GM19351 (cell line): ENCODE data around the gene VPS39.

ENCODE experiments used
- ATAC-seq: cut with Tn5 transposase; IDR thresholded peaks from one replicate; pipeline ENCODE4 v1.9.1; 2021; ENCODE audit warnings: mild to moderate bottlenecking, moderate library complexity; ENCODE audit not compliant: unreplicated experiment

Gene VPS39

GRCh38 chr15:42159381-42160015, 48.6 kb downstream of the VPS39 start:
- ATAC-seq, result no peak

- ATAC-seq, result no peak
These were observed 49.2 kb downstream of the VPS39 start for GRCh38 chr15:42158941-42159340.

- ATAC-seq, result no peak
These were observed 49.9 kb downstream of the VPS39 start for GRCh38 chr15:42157981-42158765.

- ATAC-seq, result no peak
These were observed 50.7 kb downstream of the VPS39 start for GRCh38 chr15:42157381-42157780.

GRCh38 chr15:42156243-42156922, 51.7 kb downstream of the VPS39 start, which contains the start of gene PLA2G4F:
Gene PLA2G4F, minus strand, starts transcription at chr15:42156636. Its CDS starts 87 bp downstream, at chr15:42156549.
- no peak for ATAC-seq

- ATAC-seq, result no peak
These were observed 52.4 kb downstream of the VPS39 start for GRCh38 chr15:42155546-42156242.

- no peak for ATAC-seq
These were observed 53.1 kb downstream of the VPS39 start for GRCh38 chr15:42154956-42155355.

- ATAC-seq, result no peak
These were observed 53.7 kb downstream of the VPS39 start for GRCh38 chr15:42154212-42154941.

- no peak for ATAC-seq
These were observed 54.3 kb downstream of the VPS39 start for GRCh38 chr15:42153874-42154211.

- no peak for ATAC-seq
These were observed 55.0 kb downstream of the VPS39 start for GRCh38 chr15:42152921-42153698.

- no peak for ATAC-seq
These were observed 55.7 kb downstream of the VPS39 start for GRCh38 chr15:42152196-42152920.

- ATAC-seq, result no peak
These were observed 56.4 kb downstream of the VPS39 start for GRCh38 chr15:42151736-42152135.

- no peak for ATAC-seq
These were observed 57.0 kb downstream of the VPS39 start for GRCh38 chr15:42151141-42151561.

GRCh38 chr15:42150219-42150970, 57.7 kb downstream of the VPS39 start:
- no peak for ATAC-seq

GRCh38 chr15:42149493-42150218, 58.4 kb downstream of the VPS39 start:
- no peak for ATAC-seq

- ATAC-seq, result no peak
These were observed 59.2 kb downstream of the VPS39 start for GRCh38 chr15:42148808-42149492.

- ATAC-seq, result no peak
These were observed 60.7 kb downstream of the VPS39 start for GRCh38 chr15:42147431-42147735.
